ENCODE data around the gene SERPINB6.
"Not testable (repeated sequence)": the region's sequence is repeated elsewhere in the genome, so short reads cannot be mapped to it uniquely, and the experiment has no call there.

DNA sequence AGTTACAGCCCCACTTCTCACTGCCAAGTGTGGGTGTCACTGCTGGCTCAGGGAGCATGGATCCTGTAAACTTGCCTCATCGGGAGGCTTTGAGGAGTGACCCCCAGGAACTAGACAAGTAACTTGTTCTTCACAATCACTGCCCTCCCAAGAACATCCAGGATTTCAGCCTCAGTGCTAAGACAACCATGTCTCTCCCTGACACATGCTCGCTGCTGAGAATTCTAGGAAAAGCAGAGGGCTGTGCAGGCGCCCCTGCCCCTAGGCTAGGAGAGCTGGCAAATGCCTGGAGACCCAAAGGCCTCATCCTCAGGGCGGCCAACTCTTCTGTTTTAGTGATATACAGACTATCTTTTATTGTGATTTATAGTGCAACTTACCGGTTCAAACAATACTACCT is 31.9 kb upstream of the SERPINB6 start:
- TF ChIP-seq POLR2A (IDR thresholded peaks at IDR 0.05), result not testable (repeated sequence)
- TF ChIP-seq, protein P1, sequence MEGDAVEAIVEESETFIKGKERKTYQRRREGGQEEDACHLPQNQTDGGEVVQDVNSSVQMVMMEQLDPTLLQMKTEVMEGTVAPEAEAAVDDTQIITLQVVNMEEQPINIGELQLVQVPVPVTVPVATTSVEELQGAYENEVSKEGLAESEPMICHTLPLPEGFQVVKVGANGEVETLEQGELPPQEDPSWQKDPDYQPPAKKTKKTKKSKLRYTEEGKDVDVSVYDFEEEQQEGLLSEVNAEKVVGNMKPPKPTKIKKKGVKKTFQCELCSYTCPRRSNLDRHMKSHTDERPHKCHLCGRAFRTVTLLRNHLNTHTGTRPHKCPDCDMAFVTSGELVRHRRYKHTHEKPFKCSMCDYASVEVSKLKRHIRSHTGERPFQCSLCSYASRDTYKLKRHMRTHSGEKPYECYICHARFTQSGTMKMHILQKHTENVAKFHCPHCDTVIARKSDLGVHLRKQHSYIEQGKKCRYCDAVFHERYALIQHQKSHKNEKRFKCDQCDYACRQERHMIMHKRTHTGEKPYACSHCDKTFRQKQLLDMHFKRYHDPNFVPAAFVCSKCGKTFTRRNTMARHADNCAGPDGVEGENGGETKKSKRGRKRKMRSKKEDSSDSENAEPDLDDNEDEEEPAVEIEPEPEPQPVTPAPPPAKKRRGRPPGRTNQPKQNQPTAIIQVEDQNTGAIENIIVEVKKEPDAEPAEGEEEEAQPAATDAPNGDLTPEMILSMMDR (IDR thresholded peaks at IDR 0.05 in 8 of 11, conservative IDR thresholded peaks at IDR 0.05 in 3 of 11), result not testable (repeated sequence)
